ENCODE measurements around the gene PIP5K1B.

PIP5K1B gene

GRCh38 chr9:68739621-68740174 lies 34.7 kb downstream of the PIP5K1B start:
- Histone ChIP-seq H3K9me3 (ENCODE audit: control insufficient read depth, insufficient read depth, low read length) (no peaks in the 10 kb centered on the region), H3K27me3 (ENCODE audit: control insufficient read depth, insufficient read depth, low read length) (no peaks in the 10 kb centered on the region), H3K9ac (ENCODE audit: low read depth, low read length) (no peak overlapping the region), H3K4me1 (ENCODE audit: control insufficient read depth, insufficient read depth, low read length) (peaks cover 10% of the 10 kb centered on the region; the same call in 1 of the 2 replicates), H3K36me3 (ENCODE audit: control insufficient read depth, insufficient read depth, low read length) (no peaks in the 10 kb centered on the region), H3K27ac (ENCODE audit: low read depth, low read length) (no peak overlapping the region), H3K4me3 (ENCODE audit: low read depth, low read length) (no peak overlapping the region)

DNA sequence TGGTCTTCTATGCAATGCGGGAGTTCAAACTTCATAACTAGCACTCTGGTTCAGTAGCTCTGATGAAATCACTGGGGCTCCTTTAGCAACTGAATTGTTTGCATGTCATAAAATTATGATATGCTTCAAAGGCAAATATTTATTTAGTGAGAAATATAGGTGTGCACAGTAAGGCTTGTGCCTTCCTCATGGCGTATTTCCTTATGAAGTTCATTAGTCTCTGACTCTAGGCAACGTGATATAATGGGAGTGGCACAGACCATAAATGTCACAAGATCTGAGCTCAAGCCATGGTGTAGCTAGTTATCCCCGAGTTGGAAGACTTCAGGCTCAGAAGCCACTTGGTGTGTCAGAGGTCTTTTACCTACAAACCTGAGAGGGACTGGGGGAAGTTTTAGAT lies 35.5 kb downstream of the PIP5K1B start:
- no peaks in the 10 kb centered on the region for H3K27me3 ChIP-seq (ENCODE audit: control insufficient read depth, insufficient read depth, low read length)
- no peaks in the 10 kb centered on the region for H3K36me3 ChIP-seq (ENCODE audit: control insufficient read depth, insufficient read depth, low read length)
- H3K9me3 ChIP-seq (ENCODE audit: control insufficient read depth, insufficient read depth, low read length), result no peaks in the 10 kb centered on the region
- H3K4me3 ChIP-seq (ENCODE audit: low read depth, low read length), result no peak overlapping the region
- H3K27ac ChIP-seq (ENCODE audit: low read depth, low read length), result no peak overlapping the region
- H3K9ac ChIP-seq (ENCODE audit: low read depth, low read length), result no peak overlapping the region
- peaks cover 10% of the 10 kb centered on the region; the same call in 1 of the 2 replicates for H3K4me1 ChIP-seq (ENCODE audit: control insufficient read depth, insufficient read depth, low read length)

DNA sequence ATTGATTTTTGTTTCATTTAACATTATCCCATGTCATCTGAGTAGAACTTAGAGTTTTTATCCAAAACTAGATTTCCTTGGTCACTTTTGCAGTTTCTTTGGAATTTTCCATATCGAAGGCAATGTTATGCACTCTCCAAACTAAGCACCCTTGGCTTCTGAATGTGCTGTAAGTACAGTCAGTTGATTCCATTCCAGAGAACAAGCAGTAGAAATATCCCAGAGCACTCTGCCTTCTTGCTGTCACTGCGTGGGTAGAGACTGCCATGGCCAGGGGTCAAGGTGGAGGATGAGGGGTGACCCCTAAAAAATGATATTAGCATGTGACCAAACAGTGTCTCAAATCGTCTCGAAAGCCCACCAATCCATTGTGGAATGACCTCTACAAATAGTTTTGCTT lies 36.2 kb downstream of the PIP5K1B start:
- Histone ChIP-seq H3K9me3 (ENCODE audit: control insufficient read depth, insufficient read depth, low read length) (no peaks in the 10 kb centered on the region), H3K4me3 (ENCODE audit: low read depth, low read length) (no peak overlapping the region), H3K4me1 (ENCODE audit: control insufficient read depth, insufficient read depth, low read length) (peaks cover 6% of the 10 kb centered on the region; the same call in 1 of the 2 replicates), H3K36me3 (ENCODE audit: control insufficient read depth, insufficient read depth, low read length) (no peaks in the 10 kb centered on the region), H3K27me3 (ENCODE audit: control insufficient read depth, insufficient read depth, low read length) (no peaks in the 10 kb centered on the region), H3K27ac (ENCODE audit: low read depth, low read length) (no peak overlapping the region), H3K9ac (ENCODE audit: low read depth, low read length) (no peak overlapping the region)

DNA sequence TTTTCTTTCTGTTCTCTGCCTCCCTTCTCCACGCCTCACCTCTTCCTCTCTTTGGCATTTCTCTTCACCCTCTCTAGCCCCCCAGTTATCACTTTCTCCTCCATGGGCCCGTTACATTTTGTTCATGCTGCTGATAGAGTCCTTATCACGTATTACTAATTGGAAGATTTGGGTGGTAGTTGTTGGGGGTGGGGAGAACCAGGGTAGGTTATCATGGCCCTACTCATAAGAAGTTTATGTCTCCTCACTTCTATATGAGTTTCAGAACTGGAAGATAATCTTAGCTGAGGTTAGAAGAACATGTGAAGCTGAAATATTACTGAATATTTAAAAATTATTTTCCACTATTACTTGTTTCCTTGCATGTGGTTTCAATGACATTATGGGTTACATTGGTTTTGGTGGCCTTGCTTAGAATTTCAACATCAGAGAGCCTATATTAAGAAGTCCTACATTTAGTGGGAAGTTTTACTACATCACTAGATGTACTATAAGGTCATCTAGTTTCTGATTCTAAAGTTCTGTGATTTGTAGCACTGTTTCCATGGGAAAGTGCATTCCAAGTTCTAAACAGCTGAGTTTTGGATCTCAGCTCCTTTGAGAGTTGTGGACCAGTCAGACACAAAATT lies 36.8 kb downstream of the PIP5K1B start:
- H3K4me3 ChIP-seq (ENCODE audit: low read depth, low read length), result no peak overlapping the region
- H3K27ac ChIP-seq (ENCODE audit: low read depth, low read length), result no peak overlapping the region
- H3K27me3 ChIP-seq (ENCODE audit: control insufficient read depth, insufficient read depth, low read length), result no peaks in the 10 kb centered on the region

DNA sequence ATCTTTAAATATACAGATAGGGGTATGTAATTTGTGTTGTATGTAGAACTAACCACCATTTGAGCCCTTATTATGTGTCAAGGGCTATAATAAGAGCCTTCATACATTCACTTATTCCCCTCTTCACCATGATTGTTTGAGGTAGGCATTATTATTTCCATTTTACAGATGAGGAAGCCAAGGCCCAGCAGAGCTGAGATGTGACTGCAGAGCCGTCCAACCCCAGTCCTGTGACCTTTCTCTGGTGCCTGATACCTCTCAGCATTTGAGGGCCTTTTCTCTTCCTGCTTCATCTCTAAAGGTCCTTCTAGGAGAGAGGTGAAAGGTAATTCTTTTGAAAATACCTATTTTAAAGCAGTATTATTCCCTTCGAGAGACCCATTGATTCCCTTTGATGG lies 37.3 kb downstream of the PIP5K1B start:
- H3K36me3 ChIP-seq (ENCODE audit: control insufficient read depth, insufficient read depth, low read length), result no peaks in the 10 kb centered on the region
- no peak overlapping the region for H3K9ac ChIP-seq (ENCODE audit: low read depth, low read length)
- H3K27ac ChIP-seq (ENCODE audit: low read depth, low read length), result no peak overlapping the region
- no peaks in the 10 kb centered on the region for H3K9me3 ChIP-seq (ENCODE audit: control insufficient read depth, insufficient read depth, low read length)
- H3K4me1 ChIP-seq (ENCODE audit: control insufficient read depth, insufficient read depth, low read length), result peaks cover 4% of the 10 kb centered on the region; the same call in 1 of the 2 replicates
- no peaks in the 10 kb centered on the region for H3K27me3 ChIP-seq (ENCODE audit: control insufficient read depth, insufficient read depth, low read length)
- H3K4me3 ChIP-seq (ENCODE audit: low read depth, low read length), result no peak overlapping the region

More for the DNA sequence above, 36.8 kb downstream of the PIP5K1B start:
- Histone ChIP-seq H3K9ac (ENCODE audit: low read depth, low read length) (no peak overlapping the region), H3K9me3 (ENCODE audit: control insufficient read depth, insufficient read depth, low read length) (no peaks in the 10 kb centered on the region), H3K4me1 (ENCODE audit: control insufficient read depth, insufficient read depth, low read length) (peaks cover 6% of the 10 kb centered on the region; the same call in 1 of the 2 replicates), H3K36me3 (ENCODE audit: control insufficient read depth, insufficient read depth, low read length) (no peaks in the 10 kb centered on the region)

DNA sequence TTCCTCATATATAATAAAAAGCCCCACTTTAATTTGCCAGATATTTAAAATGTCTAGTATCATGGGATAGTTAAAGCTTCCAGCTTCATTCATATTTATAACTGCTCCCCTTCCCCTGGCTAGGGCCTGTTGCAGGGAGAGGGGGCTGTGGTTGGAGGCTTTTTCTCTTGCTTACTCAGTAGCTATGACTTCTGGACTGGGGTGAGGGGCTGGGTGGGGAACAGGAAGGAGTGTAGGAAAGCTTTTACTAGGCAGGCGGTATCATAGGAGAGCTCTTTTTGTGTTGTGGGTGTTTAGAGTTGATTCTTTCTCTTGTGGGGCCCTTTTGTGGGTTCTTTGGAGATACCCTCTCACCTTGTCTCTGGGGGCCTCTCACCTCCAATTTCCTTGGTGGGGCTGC lies 39.4 kb downstream of the PIP5K1B start:
- Histone ChIP-seq H3K27ac (ENCODE audit: low read depth, low read length) (no peak overlapping the region), H3K9me3 (ENCODE audit: control insufficient read depth, insufficient read depth, low read length) (no peaks in the 10 kb centered on the region), H3K9ac (ENCODE audit: low read depth, low read length) (no peak overlapping the region), H3K36me3 (ENCODE audit: control insufficient read depth, insufficient read depth, low read length) (no peaks in the 10 kb centered on the region), H3K27me3 (ENCODE audit: control insufficient read depth, insufficient read depth, low read length) (no peaks in the 10 kb centered on the region), H3K4me1 (ENCODE audit: control insufficient read depth, insufficient read depth, low read length) (peaks cover 8% of the 10 kb centered on the region), H3K4me3 (ENCODE audit: low read depth, low read length) (no peak overlapping the region)

DNA sequence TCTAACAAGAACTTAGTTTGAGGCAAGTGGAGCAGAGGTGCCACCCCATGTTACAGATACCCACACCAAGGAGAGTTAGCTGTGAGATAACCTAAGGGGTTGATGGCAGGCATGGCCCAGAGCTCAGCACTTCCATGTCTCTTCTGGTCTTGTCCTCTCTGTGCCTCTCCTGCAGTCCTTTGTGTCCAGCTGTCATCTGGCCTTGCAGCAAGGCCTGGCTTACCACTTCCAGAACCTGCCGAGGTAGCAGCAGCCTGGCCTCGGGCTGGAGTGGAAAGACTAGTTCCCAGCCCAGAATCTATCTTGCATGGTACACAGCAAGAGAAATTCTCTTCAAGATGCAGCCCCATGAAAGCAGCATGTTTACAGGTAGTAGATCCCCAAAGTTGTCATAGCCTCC lies 41.5 kb downstream of the PIP5K1B start:
- H3K4me1 ChIP-seq (ENCODE audit: control insufficient read depth, insufficient read depth, low read length), result peaks cover 19% of the 10 kb centered on the region

GRCh38 chr9:68747043-68747533 lies 42.0 kb downstream of the PIP5K1B start:
- Histone ChIP-seq H3K9me3 (ENCODE audit: control insufficient read depth, insufficient read depth, low read length) (no peaks in the 10 kb centered on the region), H3K4me3 (ENCODE audit: low read depth, low read length) (no peak overlapping the region), H3K9ac (ENCODE audit: low read depth, low read length) (no peak overlapping the region), H3K27ac (ENCODE audit: low read depth, low read length) (no peak overlapping the region), H3K4me1 (ENCODE audit: control insufficient read depth, insufficient read depth, low read length) (peaks cover 19% of the 10 kb centered on the region), H3K36me3 (ENCODE audit: control insufficient read depth, insufficient read depth, low read length) (no peaks in the 10 kb centered on the region), H3K27me3 (ENCODE audit: control insufficient read depth, insufficient read depth, low read length) (no peaks in the 10 kb centered on the region)

More for the DNA sequence above, 41.5 kb downstream of the PIP5K1B start:
- Histone ChIP-seq H3K27me3 (ENCODE audit: control insufficient read depth, insufficient read depth, low read length) (no peaks in the 10 kb centered on the region), H3K9me3 (ENCODE audit: control insufficient read depth, insufficient read depth, low read length) (no peaks in the 10 kb centered on the region), H3K4me3 (ENCODE audit: low read depth, low read length) (no peak overlapping the region), H3K36me3 (ENCODE audit: control insufficient read depth, insufficient read depth, low read length) (no peaks in the 10 kb centered on the region), H3K27ac (ENCODE audit: low read depth, low read length) (no peak overlapping the region), H3K9ac (ENCODE audit: low read depth, low read length) (no peak overlapping the region)

DNA sequence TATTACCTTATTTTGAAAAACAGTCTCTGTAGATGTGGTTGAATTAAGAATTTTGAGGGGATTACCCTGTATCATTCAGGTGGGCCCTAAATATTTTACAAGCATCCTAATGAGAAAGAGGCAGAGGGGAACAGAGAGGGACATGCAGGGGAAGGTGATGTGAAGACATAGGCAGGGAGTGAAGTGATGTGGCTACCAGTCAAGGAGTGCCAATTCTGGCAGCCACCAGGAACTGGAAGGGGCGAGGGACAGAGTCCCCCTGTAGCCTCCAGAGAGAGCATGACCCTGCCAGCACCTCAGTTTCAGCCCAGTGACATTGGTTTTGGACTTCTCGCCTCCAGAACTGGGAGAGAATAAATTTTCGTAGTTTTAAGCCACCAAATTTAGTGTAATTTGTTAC lies 44.1 kb downstream of the PIP5K1B start:
- no peak overlapping the region for H3K9ac ChIP-seq (ENCODE audit: low read depth, low read length)
- H3K9me3 ChIP-seq (ENCODE audit: control insufficient read depth, insufficient read depth, low read length), result no peaks in the 10 kb centered on the region
- H3K36me3 ChIP-seq (ENCODE audit: control insufficient read depth, insufficient read depth, low read length), result no peaks in the 10 kb centered on the region
- H3K4me3 ChIP-seq (ENCODE audit: low read depth, low read length), result no peak overlapping the region
- H3K27ac ChIP-seq (ENCODE audit: low read depth, low read length), result no peak overlapping the region
- H3K4me1 ChIP-seq (ENCODE audit: control insufficient read depth, insufficient read depth, low read length), result peaks cover 19% of the 10 kb centered on the region
- H3K27me3 ChIP-seq (ENCODE audit: control insufficient read depth, insufficient read depth, low read length), result no peaks in the 10 kb centered on the region

DNA sequence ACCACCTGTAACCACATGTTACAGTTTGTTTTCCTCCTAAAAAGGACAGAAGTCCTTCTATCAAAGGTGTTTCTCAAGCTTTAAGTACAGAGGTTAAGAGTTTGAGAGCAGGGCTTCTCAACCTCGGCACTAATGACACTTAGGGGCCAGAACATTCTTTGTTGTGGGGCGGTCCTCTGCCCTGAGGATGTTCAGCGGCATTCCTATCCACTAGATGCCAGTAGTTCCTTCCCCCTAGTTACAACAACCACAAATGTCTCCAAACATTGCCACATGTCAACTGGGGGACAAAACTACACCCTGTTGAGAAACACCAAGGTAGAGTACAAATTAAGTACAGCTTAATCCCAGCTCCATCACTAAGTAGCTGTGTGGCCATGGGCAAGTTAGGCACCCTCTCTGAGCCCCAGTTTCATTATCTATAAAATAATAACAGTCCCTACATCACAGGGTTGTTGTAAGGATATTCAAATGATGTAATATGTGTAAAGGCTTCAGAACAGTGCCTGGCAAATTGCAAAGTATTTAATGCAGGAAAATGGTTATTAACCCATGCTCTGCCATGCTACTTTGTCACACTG lies 44.6 kb downstream of the PIP5K1B start:
- H3K9me3 ChIP-seq (ENCODE audit: control insufficient read depth, insufficient read depth, low read length), result no peaks in the 10 kb centered on the region
- H3K27me3 ChIP-seq (ENCODE audit: control insufficient read depth, insufficient read depth, low read length), result no peaks in the 10 kb centered on the region
- no peak overlapping the region for H3K9ac ChIP-seq (ENCODE audit: low read depth, low read length)
- no peaks in the 10 kb centered on the region for H3K36me3 ChIP-seq (ENCODE audit: control insufficient read depth, insufficient read depth, low read length)
- H3K4me1 ChIP-seq (ENCODE audit: control insufficient read depth, insufficient read depth, low read length), result peaks cover 19% of the 10 kb centered on the region
- no peak overlapping the region for H3K27ac ChIP-seq (ENCODE audit: low read depth, low read length)
- no peak overlapping the region for H3K4me3 ChIP-seq (ENCODE audit: low read depth, low read length)

DNA sequence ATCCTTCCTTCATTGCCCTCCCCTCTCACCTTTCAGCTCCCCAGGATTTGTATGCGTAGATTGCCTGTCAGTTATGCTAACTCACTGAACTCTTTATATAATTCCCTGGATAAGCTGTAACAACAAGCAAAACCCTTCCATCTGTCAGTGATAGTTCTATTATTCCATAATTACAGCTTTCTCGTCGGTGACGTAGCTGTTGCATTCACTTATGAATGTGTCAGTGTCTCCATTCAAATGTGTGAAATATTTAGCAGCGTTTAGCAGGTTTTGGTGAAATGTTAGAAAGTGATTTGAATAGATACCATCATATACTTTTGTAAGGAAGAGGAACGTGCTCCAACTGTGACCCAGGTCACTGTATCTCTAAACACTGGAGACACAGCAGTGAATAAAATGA lies 45.2 kb downstream of the PIP5K1B start:
- Histone ChIP-seq H3K36me3 (ENCODE audit: control insufficient read depth, insufficient read depth, low read length) (no peaks in the 10 kb centered on the region), H3K9me3 (ENCODE audit: control insufficient read depth, insufficient read depth, low read length) (no peaks in the 10 kb centered on the region), H3K4me1 (ENCODE audit: control insufficient read depth, insufficient read depth, low read length) (peaks cover 20% of the 10 kb centered on the region), H3K4me3 (ENCODE audit: low read depth, low read length) (no peak overlapping the region), H3K27ac (ENCODE audit: low read depth, low read length) (peak overlapping the region; percentile 9), H3K27me3 (ENCODE audit: control insufficient read depth, insufficient read depth, low read length) (no peaks in the 10 kb centered on the region), H3K9ac (ENCODE audit: low read depth, low read length) (no peak overlapping the region)

Measured in HUES48 (cell line).